Measurements from ENCODE around the gene CHD9. TPM values are rescaled to one million over a fixed set of nuclear protein-coding genes. Genes with fewer than 3 reads are reported as not detected.

Gene CHD9
- total RNA-seq, 1 experiment from 2014 or later, result 25.4 TPM

DNA sequence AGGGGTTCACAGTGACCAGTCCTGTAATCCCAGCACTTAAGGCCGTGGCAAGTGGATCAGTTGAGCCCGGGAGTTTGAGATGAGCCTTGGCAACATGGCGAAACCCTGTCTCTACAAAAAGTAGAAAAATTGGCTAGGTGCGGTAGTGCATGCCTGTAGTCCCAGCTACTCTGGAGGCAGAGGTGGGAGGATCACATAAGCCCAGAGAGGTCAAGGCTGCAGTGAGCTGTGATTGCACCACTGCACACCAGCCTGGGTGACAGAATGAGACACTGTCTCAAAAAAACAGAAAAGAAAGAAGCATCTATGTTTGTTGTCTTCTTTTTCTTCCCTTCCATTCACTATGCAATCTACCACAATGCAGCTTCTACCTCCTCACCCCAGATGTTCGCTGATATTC lies 227.5 kb downstream of the CHD9 start:
- BruUV-seq (replicated peaks), result no TSS peak
- TF ChIP-seq, protein P1, sequence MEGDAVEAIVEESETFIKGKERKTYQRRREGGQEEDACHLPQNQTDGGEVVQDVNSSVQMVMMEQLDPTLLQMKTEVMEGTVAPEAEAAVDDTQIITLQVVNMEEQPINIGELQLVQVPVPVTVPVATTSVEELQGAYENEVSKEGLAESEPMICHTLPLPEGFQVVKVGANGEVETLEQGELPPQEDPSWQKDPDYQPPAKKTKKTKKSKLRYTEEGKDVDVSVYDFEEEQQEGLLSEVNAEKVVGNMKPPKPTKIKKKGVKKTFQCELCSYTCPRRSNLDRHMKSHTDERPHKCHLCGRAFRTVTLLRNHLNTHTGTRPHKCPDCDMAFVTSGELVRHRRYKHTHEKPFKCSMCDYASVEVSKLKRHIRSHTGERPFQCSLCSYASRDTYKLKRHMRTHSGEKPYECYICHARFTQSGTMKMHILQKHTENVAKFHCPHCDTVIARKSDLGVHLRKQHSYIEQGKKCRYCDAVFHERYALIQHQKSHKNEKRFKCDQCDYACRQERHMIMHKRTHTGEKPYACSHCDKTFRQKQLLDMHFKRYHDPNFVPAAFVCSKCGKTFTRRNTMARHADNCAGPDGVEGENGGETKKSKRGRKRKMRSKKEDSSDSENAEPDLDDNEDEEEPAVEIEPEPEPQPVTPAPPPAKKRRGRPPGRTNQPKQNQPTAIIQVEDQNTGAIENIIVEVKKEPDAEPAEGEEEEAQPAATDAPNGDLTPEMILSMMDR (IDR thresholded peaks at IDR 0.05), result no peak
- TF ChIP-seq TCF7L2 (IDR thresholded peaks at IDR 0.05; ENCODE audit: low read depth, low read length) (no peak), POLR2AphosphoS5 (IDR thresholded peaks at IDR 0.05; ENCODE audit: low read depth, low read length) (no peak), SIN3A (IDR thresholded peaks at IDR 0.05; ENCODE audit: borderline replicate concordance, insufficient read depth, low read depth, low read length) (no peak)
- TF ChIP-seq, protein P2, sequence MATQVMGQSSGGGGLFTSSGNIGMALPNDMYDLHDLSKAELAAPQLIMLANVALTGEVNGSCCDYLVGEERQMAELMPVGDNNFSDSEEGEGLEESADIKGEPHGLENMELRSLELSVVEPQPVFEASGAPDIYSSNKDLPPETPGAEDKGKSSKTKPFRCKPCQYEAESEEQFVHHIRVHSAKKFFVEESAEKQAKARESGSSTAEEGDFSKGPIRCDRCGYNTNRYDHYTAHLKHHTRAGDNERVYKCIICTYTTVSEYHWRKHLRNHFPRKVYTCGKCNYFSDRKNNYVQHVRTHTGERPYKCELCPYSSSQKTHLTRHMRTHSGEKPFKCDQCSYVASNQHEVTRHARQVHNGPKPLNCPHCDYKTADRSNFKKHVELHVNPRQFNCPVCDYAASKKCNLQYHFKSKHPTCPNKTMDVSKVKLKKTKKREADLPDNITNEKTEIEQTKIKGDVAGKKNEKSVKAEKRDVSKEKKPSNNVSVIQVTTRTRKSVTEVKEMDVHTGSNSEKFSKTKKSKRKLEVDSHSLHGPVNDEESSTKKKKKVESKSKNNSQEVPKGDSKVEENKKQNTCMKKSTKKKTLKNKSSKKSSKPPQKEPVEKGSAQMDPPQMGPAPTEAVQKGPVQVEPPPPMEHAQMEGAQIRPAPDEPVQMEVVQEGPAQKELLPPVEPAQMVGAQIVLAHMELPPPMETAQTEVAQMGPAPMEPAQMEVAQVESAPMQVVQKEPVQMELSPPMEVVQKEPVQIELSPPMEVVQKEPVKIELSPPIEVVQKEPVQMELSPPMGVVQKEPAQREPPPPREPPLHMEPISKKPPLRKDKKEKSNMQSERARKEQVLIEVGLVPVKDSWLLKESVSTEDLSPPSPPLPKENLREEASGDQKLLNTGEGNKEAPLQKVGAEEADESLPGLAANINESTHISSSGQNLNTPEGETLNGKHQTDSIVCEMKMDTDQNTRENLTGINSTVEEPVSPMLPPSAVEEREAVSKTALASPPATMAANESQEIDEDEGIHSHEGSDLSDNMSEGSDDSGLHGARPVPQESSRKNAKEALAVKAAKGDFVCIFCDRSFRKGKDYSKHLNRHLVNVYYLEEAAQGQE (IDR thresholded peaks at IDR 0.05; ENCODE audit: insufficient read depth in 1 of 2, low read depth in 2 of 2, low read length in 1 of 2), result no peak
- ChIA-PET POLR2A (no interaction called here), CTCF (no interaction called here)
- in situ Hi-C loops (cut with HindIII; ENCODE audit: low pct_unique_long_range_greater_than_20kb, low sequenced_read_pairs), result no loop called here
- no peaks in the 10 kb centered on the region for H3K27me3 ChIP-seq (ENCODE audit: control insufficient read depth, insufficient read depth, low read length)
- no peaks in the 10 kb centered on the region for H3K4me1 ChIP-seq (ENCODE audit: control insufficient read depth, insufficient read depth, low read length)
- no peak overlapping the region for H3K27ac ChIP-seq (ENCODE audit: low read length)
- DNase-seq (ENCODE audit: low read depth, low spot score) (no peak), ATAC-seq (no peak)
- no peaks in the 10 kb centered on the region for H3K9me3 ChIP-seq (ENCODE audit: control insufficient read depth, insufficient read depth, low read depth, low read length)
- intact Hi-C loops (cut with micrococcal nuclease; ENCODE audit: unreplicated experiment), result loop anchor here (10.0 kb wide), 1 partner anchor 228 kb away; the partner anchor contains the start of genes CHD9 and CHD9NB
- no peak overlapping the region for H3K4me3 ChIP-seq (ENCODE audit: low read depth in 2 of 2, low read length in 2 of 2)
- H3K36me3 ChIP-seq (ENCODE audit: control insufficient read depth, insufficient read depth, low read length), result peaks cover 10% of the 10 kb centered on the region

- POLR2A ChIA-PET, result no interaction called here
- peaks cover 15% of the 10 kb centered on the region for H3K36me3 ChIP-seq (ENCODE audit: control insufficient read depth, insufficient read depth, low read length)
These were observed 228.5 kb downstream of the CHD9 start for GRCh38 chr16:53282975-53283946.

More at GRCh38 chr16:53282975-53283946, 228.5 kb downstream of the CHD9 start:
- DNase-seq (ENCODE audit: low read depth, low spot score) (peak; percentile 13), ATAC-seq (no peak)
- in situ Hi-C loops (cut with HindIII; ENCODE audit: low pct_unique_long_range_greater_than_20kb, low sequenced_read_pairs), result no loop called here
- TF ChIP-seq POLR2AphosphoS5 (IDR thresholded peaks at IDR 0.05; ENCODE audit: low read depth, low read length), result no peak
- TF ChIP-seq, protein P1 (IDR thresholded peaks at IDR 0.05), result peak; percentile 63; the same call in 1 of the 2 replicates
- TF ChIP-seq TCF7L2 (IDR thresholded peaks at IDR 0.05; ENCODE audit: low read depth, low read length), result no peak
- BruUV-seq (replicated peaks), result no TSS peak
- Histone ChIP-seq H3K27ac (ENCODE audit: low read length) (no peak overlapping the region), H3K4me3 (ENCODE audit: low read depth in 2 of 2, low read length in 2 of 2) (no peak overlapping the region), H3K4me1 (ENCODE audit: control insufficient read depth, insufficient read depth, low read length) (no peaks in the 10 kb centered on the region), H3K9me3 (ENCODE audit: control insufficient read depth, insufficient read depth, low read depth, low read length) (no peaks in the 10 kb centered on the region), H3K27me3 (ENCODE audit: control insufficient read depth, insufficient read depth, low read length) (no peaks in the 10 kb centered on the region)
- intact Hi-C loops (cut with micrococcal nuclease; ENCODE audit: unreplicated experiment), result loop anchor here (10.0 kb wide), 1 partner anchor 228 kb away; the partner anchor contains the start of genes CHD9 and CHD9NB
- CTCF ChIA-PET, result no interaction called here
